Epithelial cell of proximal tubule (primary cell): ENCODE results near the gene ACBD3. TPM values are rescaled to one million over a fixed set of nuclear protein-coding genes. Genes with fewer than 3 reads are reported as not detected.
A peak's percentile ranks its signal among the peaks of the same experiment; 100 is the strongest.

Experiments used
- DNase-seq: peaks from one replicate; pipeline ENCODE4 v3.0.0-alpha.2; 2011; ENCODE audit warnings: low read depth
- H3K4me3 ChIP-seq: 2 replicates; pipeline ENCODE4 v1.5.1; 2011; ENCODE audit warnings: low read depth, mild to moderate bottlenecking, low read length
- CTCF ChIP-seq: conservative IDR thresholded peaks from 2 replicates; pipeline ENCODE4 v1.5.1; 2012; ENCODE audit warnings: low read depth, mild to moderate bottlenecking, low read length
- total RNA-seq: library from RNA; depleted of rRNA; stranded (reverse); fragments of >200 nt; gene quantifications from 2 replicates; pipeline ENCODE4 v1.2.3, GENCODE V29; 2015

The ACBD3 gene
- total RNA-seq, 1 donor from 2014 or later: 34.8 TPM

DNA sequence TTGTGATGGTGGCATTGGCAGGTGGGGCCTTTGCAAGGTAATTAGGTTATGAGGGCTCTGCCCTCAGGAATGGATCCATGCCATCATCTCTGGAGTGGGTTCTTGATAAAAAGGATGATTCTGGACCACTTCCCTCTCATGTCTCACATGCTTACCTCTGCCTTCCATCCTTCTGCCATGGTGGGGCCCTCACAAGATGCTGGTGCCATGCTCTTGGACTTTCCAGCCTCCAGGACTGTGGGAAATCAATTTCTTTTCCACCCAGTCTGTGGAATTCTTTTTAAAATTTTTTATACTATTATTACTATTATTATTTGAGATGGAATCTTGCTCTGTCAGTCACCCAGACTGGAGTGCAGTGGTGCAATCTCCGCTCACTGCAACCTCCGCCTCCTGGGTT is 57.3 kb downstream of the ACBD3 start:
- no peak for DNase-seq
- no peak for TF ChIP-seq CTCF
- no peak overlapping the region for H3K4me3 ChIP-seq

GRCh38 chr1:226128487-226129075 is 58.0 kb downstream of the ACBD3 start:
- no peak for DNase-seq
- TF ChIP-seq CTCF: no peak
- no peak overlapping the region for H3K4me3 ChIP-seq

- no peak for TF ChIP-seq CTCF
- no peak overlapping the region for H3K4me3 ChIP-seq
- DNase-seq: no peak
These were observed 59.5 kb downstream of the ACBD3 start for GRCh38 chr1:226126824-226127569.

GRCh38 chr1:226125831-226126230 is 60.7 kb downstream of the ACBD3 start:
- no peak for DNase-seq
- TF ChIP-seq CTCF: no peak
- no peak overlapping the region for H3K4me3 ChIP-seq

DNA sequence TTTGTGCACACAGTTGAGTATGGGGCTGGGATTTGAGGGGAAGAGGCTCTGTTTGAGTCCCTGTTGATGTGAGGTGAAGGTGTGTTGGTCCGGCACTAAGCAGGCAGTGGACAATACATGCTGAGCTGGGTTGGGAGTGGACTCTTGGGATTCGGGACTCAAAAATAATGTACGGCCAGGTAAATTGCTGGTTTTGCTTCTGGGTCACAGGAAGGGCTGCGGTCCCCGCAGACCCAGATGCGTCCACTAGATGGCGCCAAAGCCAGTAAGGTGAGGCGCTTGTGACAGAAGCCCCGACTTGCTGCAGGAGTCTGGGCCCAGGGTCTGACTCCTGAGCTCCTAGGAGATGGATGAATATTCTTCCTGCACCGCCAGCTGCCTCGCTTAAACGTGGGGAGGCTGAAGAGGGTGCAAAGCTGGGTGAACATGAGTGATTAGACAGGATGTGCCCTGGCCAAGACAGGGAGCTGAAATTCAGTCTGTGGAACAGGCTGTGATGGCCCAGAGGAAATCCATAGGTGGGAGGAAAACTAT is 61.4 kb downstream of the ACBD3 start:
- TF ChIP-seq CTCF: peak; percentile 97
- H3K4me3 ChIP-seq: no peak overlapping the region
- DNase-seq: no peak

- no peak for TF ChIP-seq CTCF
- DNase-seq: no peak
- no peak overlapping the region for H3K4me3 ChIP-seq
These were observed 62.7 kb downstream of the ACBD3 start for GRCh38 chr1:226123591-226124471.
